ENCODE results near the gene AJUBA.
"Not testable (repeated sequence)": the region's sequence is repeated elsewhere in the genome, so short reads cannot be mapped to it uniquely, and the experiment has no call there.

The AJUBA gene

DNA sequence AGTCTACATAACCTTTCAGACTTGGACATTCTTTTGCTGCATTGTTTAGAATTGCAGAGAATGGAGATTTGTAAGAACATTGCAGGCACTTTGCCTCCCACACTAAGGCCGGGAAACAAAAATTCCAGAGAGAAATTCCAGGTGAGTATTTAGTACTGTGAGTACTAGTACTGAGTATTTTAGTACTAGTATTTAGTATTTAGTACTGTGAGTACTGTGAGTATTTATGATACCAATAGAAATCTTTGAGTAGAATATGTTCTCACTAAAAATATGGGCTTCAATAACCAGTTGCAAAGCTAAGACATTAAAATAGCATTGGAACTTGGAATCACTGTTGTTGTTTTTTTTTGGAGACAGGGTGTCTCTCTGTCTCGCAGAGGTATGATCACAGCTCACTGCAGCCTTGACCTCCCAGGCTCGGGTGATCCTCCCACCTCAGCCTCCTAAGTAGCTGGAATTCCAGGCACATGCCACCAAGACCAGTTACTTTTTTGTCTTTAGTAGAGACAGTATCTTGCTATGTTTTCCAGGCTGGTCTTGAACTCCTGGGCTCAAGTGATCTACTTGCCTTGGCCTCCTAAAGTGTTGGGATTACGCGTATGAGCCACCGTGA lies 20.2 kb downstream of the AJUBA start:
- TF ChIP-seq, protein P1, sequence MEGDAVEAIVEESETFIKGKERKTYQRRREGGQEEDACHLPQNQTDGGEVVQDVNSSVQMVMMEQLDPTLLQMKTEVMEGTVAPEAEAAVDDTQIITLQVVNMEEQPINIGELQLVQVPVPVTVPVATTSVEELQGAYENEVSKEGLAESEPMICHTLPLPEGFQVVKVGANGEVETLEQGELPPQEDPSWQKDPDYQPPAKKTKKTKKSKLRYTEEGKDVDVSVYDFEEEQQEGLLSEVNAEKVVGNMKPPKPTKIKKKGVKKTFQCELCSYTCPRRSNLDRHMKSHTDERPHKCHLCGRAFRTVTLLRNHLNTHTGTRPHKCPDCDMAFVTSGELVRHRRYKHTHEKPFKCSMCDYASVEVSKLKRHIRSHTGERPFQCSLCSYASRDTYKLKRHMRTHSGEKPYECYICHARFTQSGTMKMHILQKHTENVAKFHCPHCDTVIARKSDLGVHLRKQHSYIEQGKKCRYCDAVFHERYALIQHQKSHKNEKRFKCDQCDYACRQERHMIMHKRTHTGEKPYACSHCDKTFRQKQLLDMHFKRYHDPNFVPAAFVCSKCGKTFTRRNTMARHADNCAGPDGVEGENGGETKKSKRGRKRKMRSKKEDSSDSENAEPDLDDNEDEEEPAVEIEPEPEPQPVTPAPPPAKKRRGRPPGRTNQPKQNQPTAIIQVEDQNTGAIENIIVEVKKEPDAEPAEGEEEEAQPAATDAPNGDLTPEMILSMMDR (IDR thresholded peaks at IDR 0.05; ENCODE audit: insufficient read depth, low read depth, low read length, missing control alignments) = no peak
- no peak overlapping the region for H3K4me3 ChIP-seq (ENCODE audit: low read depth, low read length)
- no peak for DNase-seq (ENCODE audit: low read depth)

DNA sequence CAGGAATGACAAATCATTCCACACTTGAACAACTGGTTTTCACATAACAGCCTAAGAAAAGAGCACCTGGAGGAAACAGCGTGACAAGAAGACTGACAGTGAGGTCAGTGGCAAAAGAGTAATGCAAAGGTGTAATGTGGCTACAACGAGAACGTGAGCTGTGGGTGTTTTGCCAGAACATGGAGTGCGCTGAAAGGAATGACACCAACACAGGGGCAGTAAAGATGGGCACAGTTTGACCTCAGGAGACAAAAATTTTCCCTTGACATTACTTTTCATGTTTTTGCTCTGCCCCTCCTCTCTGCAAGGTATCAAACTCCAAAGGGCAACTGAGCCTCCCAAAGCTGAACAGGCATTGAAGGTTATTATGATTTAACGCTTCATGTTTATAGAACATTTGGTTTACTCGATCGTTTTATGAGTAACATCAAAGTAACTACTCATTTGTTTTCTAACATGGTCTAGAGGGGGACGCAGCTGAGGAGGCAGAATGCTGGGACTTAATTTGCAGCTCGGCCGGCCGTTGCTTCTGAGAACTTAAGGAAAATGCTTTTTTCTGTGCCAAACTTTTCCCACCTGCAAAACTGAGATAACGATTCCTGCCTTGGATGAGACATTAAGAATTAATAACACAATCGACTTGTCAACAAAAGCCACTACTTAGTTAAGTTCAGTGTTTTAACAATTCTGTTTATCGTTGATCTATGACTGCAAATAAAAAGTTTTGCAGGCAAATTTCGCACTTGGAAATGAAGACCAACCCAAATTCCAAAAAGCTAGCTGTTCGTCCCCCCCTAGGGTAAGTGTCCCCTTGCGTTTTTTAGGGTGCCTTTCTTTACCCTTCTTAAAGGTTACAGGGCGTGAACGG lies 26.4 kb downstream of the AJUBA start:
- peak overlapping the region; percentile 87 for H3K4me3 ChIP-seq (ENCODE audit: low read depth, low read length)
- no peak for DNase-seq (ENCODE audit: low read depth)
- TF ChIP-seq, protein P1 (IDR thresholded peaks at IDR 0.05; ENCODE audit: insufficient read depth, low read depth, low read length, missing control alignments) = no peak

DNA sequence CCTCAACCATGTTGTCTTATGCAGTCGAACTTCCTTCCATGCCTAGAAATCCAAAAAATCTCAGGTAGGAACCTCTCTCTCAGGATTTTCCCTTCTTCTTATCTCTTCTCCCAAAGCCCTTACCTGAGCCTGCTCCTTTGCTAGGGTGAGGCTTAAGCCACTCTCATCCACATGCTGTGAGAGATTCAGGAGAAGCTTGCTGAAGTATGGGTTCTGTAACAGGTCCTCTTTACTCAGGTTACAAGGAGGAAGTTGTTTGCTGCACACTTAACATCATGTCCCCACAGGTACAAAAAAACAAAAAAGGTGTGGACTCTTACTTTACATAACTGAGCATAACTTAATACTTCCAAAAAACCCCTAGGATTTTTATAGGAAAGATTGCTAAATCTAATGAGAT lies 29.9 kb downstream of the AJUBA start:
- TF ChIP-seq, protein P1 (IDR thresholded peaks at IDR 0.05; ENCODE audit: insufficient read depth, low read depth, low read length, missing control alignments) = no peak
- H3K4me3 ChIP-seq (ENCODE audit: low read depth, low read length) = no peak overlapping the region
- no peak for DNase-seq (ENCODE audit: low read depth)

- not testable (repeated sequence) for H3K4me3 ChIP-seq (ENCODE audit: low read depth, low read length); DNase-seq (ENCODE audit: low read depth)
These were observed 30.6 kb downstream of the AJUBA start for GRCh38 chr14:22951795-22952194.

- no peak overlapping the region for H3K4me3 ChIP-seq (ENCODE audit: low read depth, low read length)
- DNase-seq (ENCODE audit: low read depth) = no peak
- TF ChIP-seq, protein P1 (IDR thresholded peaks at IDR 0.05; ENCODE audit: insufficient read depth, low read depth, low read length, missing control alignments) = no peak
These were observed 36.7 kb downstream of the AJUBA start for GRCh38 chr14:22945642-22946041.

DNA sequence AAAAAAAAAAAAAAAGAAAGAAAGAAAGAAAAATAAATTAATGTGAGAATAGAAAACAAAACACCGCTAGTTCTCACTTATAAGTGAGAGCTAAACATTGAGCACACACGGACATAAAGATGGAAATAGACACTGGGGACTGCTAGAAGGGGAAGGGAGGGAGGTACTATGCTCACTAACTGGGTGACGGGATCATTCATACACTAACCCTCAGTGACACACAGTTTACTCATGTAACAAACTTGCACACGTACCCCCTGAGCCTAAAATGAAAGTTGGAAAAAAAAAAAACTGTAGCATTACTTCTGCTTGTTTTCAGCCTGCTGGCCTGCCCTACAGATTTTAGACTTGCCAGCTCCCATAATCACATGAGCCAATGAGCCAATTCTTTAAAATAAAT lies 42.7 kb downstream of the AJUBA start:
- no peak overlapping the region for H3K4me3 ChIP-seq (ENCODE audit: low read depth, low read length)
- TF ChIP-seq, protein P1 (IDR thresholded peaks at IDR 0.05; ENCODE audit: insufficient read depth, low read depth, low read length, missing control alignments) = no peak
- no peak for DNase-seq (ENCODE audit: low read depth)

- DNase-seq (ENCODE audit: low read depth) = no peak
- TF ChIP-seq, protein P1 (IDR thresholded peaks at IDR 0.05; ENCODE audit: insufficient read depth, low read depth, low read length, missing control alignments) = no peak
- no peak overlapping the region for H3K4me3 ChIP-seq (ENCODE audit: low read depth, low read length)
These were observed 47.2 kb downstream of the AJUBA start for GRCh38 chr14:22935156-22935555.
